ENCODE results near the gene ALPP.
"Not testable (repeated sequence)": the region's sequence is repeated elsewhere in the genome, so short reads cannot be mapped to it uniquely, and the experiment has no call there.

ALPP gene

DNA sequence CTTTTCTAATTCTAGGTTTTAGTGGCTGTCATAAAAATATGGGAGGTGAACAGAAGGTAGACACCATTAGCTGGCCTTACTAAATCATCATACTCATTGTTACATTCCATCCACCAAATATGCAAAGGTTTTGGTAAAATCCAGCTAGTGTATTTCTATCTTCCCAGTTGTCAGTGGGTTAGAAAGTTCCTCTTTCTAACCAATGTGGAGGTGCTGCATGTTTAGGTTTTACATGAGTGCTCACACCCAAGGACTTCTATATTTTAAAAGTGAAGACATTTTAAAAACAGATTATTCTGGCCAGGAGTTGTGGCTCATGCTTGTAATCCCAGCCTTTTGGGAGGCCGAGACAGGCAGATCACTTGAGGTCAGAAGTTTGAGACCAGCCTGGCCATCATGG, 5.9 kb downstream of the ALPP start:
- no peak overlapping the region for H3K27ac ChIP-seq (ENCODE audit: low read depth, low read length)
- no peaks in the 10 kb centered on the region for H3K4me1 ChIP-seq (ENCODE audit: control insufficient read depth in 1 of 2, insufficient read depth in 2 of 2, low read length in 2 of 2)
- no peaks in the 10 kb centered on the region for H3K9me3 ChIP-seq (ENCODE audit: control insufficient read depth in 1 of 2, low read length in 2 of 2)
- no peak overlapping the region for H3K9ac ChIP-seq (ENCODE audit: low read depth in 1 of 2, low read length in 2 of 2)
- peaks cover 33 to 40% of the 10 kb centered on the region in 2 donors for H3K27me3 ChIP-seq (ENCODE audit: control insufficient read depth in 1 of 2, insufficient read depth in 2 of 2, low read length in 2 of 2)
- no peaks in the 10 kb centered on the region for H3K36me3 ChIP-seq (ENCODE audit: control insufficient read depth in 1 of 2, insufficient read depth in 2 of 2, low read length in 2 of 2)
- no peak overlapping the region for H3K4me3 ChIP-seq (ENCODE audit: low read depth in 1 of 2, low read length in 2 of 2)

DNA sequence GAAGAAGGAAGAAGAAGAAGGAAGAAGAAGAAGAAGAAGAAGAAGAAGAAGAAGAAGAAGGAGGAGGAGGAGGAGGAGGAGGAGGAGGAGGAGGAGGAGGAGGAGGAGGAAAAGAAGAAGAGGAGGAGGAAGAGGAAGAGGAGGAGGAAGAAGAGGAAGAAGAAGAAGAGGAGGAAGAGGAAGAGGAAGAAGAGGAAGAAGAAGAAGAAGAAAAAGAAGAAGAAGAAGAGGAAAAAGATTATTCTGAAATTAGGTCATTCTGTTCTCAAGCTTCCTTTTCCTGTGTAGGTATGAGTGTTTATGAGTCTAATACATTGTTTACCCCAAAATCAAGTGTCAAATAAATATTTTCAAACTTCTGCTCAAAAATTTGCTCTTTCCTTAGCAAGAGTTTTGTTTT, 6.5 kb downstream of the ALPP start:
- H3K9ac ChIP-seq (ENCODE audit: low read depth in 1 of 2, low read length in 2 of 2); H3K36me3 ChIP-seq (ENCODE audit: control insufficient read depth in 1 of 2, insufficient read depth in 2 of 2, low read length in 2 of 2); H3K9me3 ChIP-seq (ENCODE audit: control insufficient read depth in 1 of 2, low read length in 2 of 2); H3K4me1 ChIP-seq (ENCODE audit: control insufficient read depth in 1 of 2, insufficient read depth in 2 of 2, low read length in 2 of 2); H3K4me3 ChIP-seq (ENCODE audit: low read depth in 1 of 2, low read length in 2 of 2); H3K27ac ChIP-seq (ENCODE audit: low read depth, low read length): not testable (repeated sequence)
- H3K27me3 ChIP-seq (ENCODE audit: control insufficient read depth in 1 of 2, insufficient read depth in 2 of 2, low read length in 2 of 2) = peaks cover 37 to 43% of the 10 kb centered on the region in 2 donors

DNA sequence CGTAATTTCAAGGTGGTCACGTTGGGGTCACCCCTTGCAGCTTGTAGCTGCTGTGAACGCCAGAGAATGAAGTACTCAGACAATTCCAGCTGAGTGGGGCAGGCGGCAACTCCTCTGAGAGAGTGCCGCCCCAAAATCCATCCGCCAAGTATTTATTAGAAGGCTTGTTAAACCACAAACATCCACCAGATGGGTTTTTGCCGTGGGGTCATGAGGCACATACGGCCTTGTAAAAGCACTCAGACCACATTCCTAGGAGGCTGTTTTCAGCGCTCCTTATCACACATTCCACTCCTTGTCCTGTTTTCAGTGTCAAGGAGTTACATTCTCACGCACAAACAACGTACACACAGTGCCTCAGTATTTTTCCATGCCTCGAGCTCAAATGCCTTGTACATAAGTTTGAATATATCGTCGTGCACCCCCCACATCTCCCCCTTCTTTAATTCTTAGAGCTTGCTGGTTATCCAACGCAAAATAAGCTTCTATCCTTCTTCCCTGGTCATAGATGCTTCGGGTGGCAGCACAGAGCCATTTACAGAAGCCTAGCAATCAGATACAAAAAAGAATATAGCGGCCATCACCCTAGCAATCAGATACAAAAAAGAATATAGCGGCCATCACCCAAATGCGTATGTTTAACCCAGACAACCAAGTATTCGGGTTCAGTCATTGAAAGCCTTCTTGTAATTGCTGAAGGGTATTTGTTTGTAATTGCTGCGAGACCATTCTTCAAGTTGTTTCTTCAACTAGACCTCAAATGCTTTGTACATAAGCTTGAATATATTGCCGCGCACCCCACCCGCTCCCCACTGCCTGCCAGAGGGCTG, 7.3 kb downstream of the ALPP start:
- H3K9me3 ChIP-seq (ENCODE audit: control insufficient read depth in 1 of 2, low read length in 2 of 2) = no peaks in the 10 kb centered on the region
- peaks cover 43 to 49% of the 10 kb centered on the region in 2 donors for H3K27me3 ChIP-seq (ENCODE audit: control insufficient read depth in 1 of 2, insufficient read depth in 2 of 2, low read length in 2 of 2)
- H3K27ac ChIP-seq (ENCODE audit: low read depth, low read length) = no peak overlapping the region
- no peaks in the 10 kb centered on the region for H3K4me1 ChIP-seq (ENCODE audit: control insufficient read depth in 1 of 2, insufficient read depth in 2 of 2, low read length in 2 of 2)
- H3K36me3 ChIP-seq (ENCODE audit: control insufficient read depth in 1 of 2, insufficient read depth in 2 of 2, low read length in 2 of 2) = no peaks in the 10 kb centered on the region
- no peak overlapping the region for H3K9ac ChIP-seq (ENCODE audit: low read depth in 1 of 2, low read length in 2 of 2)
- no peak overlapping the region for H3K4me3 ChIP-seq (ENCODE audit: low read depth in 1 of 2, low read length in 2 of 2)

DNA sequence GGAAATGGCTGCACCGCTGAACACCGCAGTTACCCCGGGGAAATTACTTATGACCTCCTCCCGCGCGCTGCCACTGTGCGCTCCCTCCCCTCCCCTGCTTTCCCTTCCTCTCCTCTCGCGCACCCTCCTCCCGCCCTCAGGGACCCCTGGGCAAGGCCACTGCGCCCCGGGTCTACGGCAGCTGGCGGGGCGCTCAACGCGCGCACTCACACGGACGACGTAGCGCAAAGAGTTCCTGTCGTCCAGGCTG, 7.9 kb downstream of the ALPP start:
- Histone ChIP-seq H3K9me3 (ENCODE audit: control insufficient read depth in 1 of 2, low read length in 2 of 2) (no peaks in the 10 kb centered on the region), H3K4me1 (ENCODE audit: control insufficient read depth in 1 of 2, insufficient read depth in 2 of 2, low read length in 2 of 2) (no peaks in the 10 kb centered on the region), H3K27ac (ENCODE audit: low read depth, low read length) (no peak overlapping the region), H3K4me3 (ENCODE audit: low read depth in 1 of 2, low read length in 2 of 2) (no peak overlapping the region), H3K27me3 (ENCODE audit: control insufficient read depth in 1 of 2, insufficient read depth in 2 of 2, low read length in 2 of 2) (peaks cover 43 to 52% of the 10 kb centered on the region in 2 donors), H3K36me3 (ENCODE audit: control insufficient read depth in 1 of 2, insufficient read depth in 2 of 2, low read length in 2 of 2) (no peaks in the 10 kb centered on the region), H3K9ac (ENCODE audit: low read depth in 1 of 2, low read length in 2 of 2) (no peak overlapping the region)

DNA sequence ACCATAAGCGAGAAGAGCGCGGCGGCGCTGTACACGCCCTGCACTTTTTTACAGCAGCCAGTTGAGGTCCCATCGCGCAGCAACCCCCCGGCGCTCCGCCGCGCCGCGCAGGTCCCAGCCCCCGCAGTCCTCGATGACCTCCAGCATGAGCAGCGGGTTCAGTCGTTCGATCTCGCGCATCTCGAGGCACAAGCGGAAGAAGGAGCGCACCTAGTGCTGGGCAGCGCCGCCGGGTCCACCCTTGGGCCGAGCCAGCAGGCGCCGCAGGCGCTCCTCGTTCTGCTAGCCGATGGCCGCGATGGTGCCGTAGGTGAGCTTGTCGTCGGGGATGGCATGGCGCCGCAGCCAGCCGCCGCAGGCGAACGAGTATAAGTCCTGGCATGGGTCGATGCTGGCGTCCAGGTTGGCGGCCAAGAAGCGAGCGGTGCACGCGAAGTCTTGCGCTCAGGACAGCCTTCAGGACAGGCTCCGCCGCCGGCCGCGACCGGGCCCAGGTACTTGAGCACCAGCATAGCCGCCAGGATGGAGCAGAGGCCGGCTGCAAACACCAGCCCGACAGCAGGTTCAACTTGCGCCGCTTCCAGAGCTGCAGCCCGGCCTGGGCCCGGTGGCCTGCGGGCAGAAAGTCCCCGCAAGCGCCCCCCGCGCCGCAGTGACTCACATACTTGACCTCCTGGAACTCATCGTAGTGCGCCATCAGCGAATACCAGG, 8.3 kb downstream of the ALPP start:
- Histone ChIP-seq H3K27ac (ENCODE audit: low read depth, low read length) (no peak overlapping the region), H3K4me3 (ENCODE audit: low read depth in 1 of 2, low read length in 2 of 2) (no peak overlapping the region), H3K9ac (ENCODE audit: low read depth in 1 of 2, low read length in 2 of 2) (no peak overlapping the region), H3K4me1 (ENCODE audit: control insufficient read depth in 1 of 2, insufficient read depth in 2 of 2, low read length in 2 of 2) (no peaks in the 10 kb centered on the region), H3K36me3 (ENCODE audit: control insufficient read depth in 1 of 2, insufficient read depth in 2 of 2, low read length in 2 of 2) (no peaks in the 10 kb centered on the region), H3K27me3 (ENCODE audit: control insufficient read depth in 1 of 2, insufficient read depth in 2 of 2, low read length in 2 of 2) (peaks cover 40 to 52% of the 10 kb centered on the region in 2 donors), H3K9me3 (ENCODE audit: control insufficient read depth in 1 of 2, low read length in 2 of 2) (no peaks in the 10 kb centered on the region)

DNA sequence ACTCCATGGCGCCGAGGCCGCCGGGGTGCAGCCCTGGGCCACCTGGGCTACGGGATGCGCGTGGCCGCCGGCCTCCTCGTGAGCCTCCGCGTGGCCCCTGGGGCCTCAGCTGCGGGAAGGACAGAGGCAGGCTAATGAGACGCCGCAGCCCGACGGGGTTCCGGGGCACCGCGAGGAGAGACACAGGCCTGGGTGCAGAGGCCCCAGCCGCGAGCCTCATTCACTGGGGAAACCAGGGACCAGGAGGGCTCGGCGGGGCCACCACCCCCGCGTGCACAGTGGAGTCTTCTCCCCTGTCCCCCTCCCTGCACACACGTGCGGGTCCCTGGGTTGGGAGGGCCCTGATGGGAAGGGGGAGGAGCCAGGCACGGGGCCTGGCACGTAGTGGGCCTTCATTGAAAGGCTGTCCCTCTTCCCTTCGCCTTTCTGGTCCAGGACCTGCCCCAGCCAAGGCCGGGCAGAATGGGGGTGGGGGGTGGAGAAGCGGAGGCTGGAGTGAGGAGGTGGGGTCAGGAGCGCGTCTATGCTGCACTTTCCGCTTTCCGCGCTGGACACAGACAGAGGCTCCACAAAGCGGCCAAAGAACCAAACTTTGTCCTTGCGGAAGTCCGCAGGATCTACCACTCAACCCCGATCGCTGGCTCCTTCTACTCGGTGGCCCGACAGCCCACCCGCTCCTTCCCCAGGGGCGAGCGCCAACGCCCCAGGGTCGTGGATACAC, 9.1 kb downstream of the ALPP start:
- H3K36me3 ChIP-seq (ENCODE audit: control insufficient read depth in 1 of 2, insufficient read depth in 2 of 2, low read length in 2 of 2) = no peaks in the 10 kb centered on the region
- H3K4me1 ChIP-seq (ENCODE audit: control insufficient read depth in 1 of 2, insufficient read depth in 2 of 2, low read length in 2 of 2) = no peaks in the 10 kb centered on the region
- H3K9ac ChIP-seq (ENCODE audit: low read depth in 1 of 2, low read length in 2 of 2) = no peak overlapping the region
- H3K4me3 ChIP-seq (ENCODE audit: low read depth in 1 of 2, low read length in 2 of 2) = no peak overlapping the region
- no peaks in the 10 kb centered on the region for H3K9me3 ChIP-seq (ENCODE audit: control insufficient read depth in 1 of 2, low read length in 2 of 2)
- peaks cover 34 to 48% of the 10 kb centered on the region in 2 donors for H3K27me3 ChIP-seq (ENCODE audit: control insufficient read depth in 1 of 2, insufficient read depth in 2 of 2, low read length in 2 of 2)
- no peak overlapping the region for H3K27ac ChIP-seq (ENCODE audit: low read depth, low read length)

DNA sequence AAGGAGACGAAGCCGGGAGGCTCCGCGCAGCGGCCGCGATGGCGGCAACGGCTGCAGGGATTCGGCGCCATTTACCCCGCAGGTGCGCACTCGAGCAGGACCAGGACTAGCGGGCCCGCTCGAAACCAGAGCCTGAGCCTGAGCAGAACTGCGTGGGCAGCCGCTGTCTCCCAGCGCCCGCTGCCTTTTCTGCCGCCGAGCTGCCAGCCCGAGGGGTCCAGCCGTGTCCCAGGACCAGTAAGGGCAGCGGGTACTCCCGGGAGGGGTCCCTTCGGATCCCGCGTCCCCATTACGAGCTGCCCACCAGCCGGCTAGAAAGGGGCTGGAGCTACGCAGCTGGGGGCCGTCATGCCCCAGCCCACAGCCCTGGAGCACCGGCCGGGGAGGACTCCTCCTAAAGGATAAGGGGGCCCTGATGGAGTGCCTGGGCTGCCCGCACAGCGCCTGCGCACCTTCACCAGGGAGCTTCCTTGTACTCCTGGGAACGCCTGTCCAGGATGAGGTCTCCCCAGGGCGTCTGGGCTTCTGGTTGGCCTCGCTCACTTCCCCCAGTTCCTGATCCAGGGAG, 9.9 kb downstream of the ALPP start:
- H3K4me3 ChIP-seq (ENCODE audit: low read depth in 1 of 2, low read length in 2 of 2) = no peak overlapping the region
- H3K27me3 ChIP-seq (ENCODE audit: control insufficient read depth in 1 of 2, insufficient read depth in 2 of 2, low read length in 2 of 2) = peaks cover 34 to 48% of the 10 kb centered on the region in 2 donors
- H3K4me1 ChIP-seq (ENCODE audit: control insufficient read depth in 1 of 2, insufficient read depth in 2 of 2, low read length in 2 of 2) = no peaks in the 10 kb centered on the region
- H3K9ac ChIP-seq (ENCODE audit: low read depth in 1 of 2, low read length in 2 of 2) = no peak overlapping the region
- no peaks in the 10 kb centered on the region for H3K36me3 ChIP-seq (ENCODE audit: control insufficient read depth in 1 of 2, insufficient read depth in 2 of 2, low read length in 2 of 2)
- H3K9me3 ChIP-seq (ENCODE audit: control insufficient read depth in 1 of 2, low read length in 2 of 2) = no peaks in the 10 kb centered on the region
- no peak overlapping the region for H3K27ac ChIP-seq (ENCODE audit: low read depth, low read length)

DNA sequence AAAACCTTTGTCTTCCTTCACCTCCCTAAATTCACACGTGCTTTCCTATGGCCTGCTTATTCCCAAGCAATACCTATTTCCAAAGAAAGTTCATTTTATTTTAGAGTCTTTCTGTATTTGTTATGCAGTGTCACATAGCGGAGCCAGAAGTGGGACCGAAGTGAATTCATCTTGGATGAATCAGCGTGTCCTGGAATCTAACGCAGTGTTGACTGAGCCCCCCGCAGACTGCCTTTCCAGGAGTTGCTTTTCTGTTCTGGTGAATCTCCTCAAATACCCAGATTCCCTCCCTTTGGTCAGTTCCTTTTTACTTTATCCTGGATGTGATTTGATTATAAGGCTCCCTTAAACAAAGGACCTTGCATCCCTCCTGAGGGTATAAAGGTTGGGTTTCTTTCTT, 10.8 kb downstream of the ALPP start:
- H3K4me3 ChIP-seq (ENCODE audit: low read depth in 1 of 2, low read length in 2 of 2) = no peak overlapping the region
- no peaks in the 10 kb centered on the region for H3K9me3 ChIP-seq (ENCODE audit: control insufficient read depth in 1 of 2, low read length in 2 of 2)
- H3K9ac ChIP-seq (ENCODE audit: low read depth in 1 of 2, low read length in 2 of 2) = no peak overlapping the region
- no peak overlapping the region for H3K27ac ChIP-seq (ENCODE audit: low read depth, low read length)
- no peaks in the 10 kb centered on the region for H3K36me3 ChIP-seq (ENCODE audit: control insufficient read depth in 1 of 2, insufficient read depth in 2 of 2, low read length in 2 of 2)
- H3K27me3 ChIP-seq (ENCODE audit: control insufficient read depth in 1 of 2, insufficient read depth in 2 of 2, low read length in 2 of 2) = peaks cover 34 to 48% of the 10 kb centered on the region in 2 donors
- H3K4me1 ChIP-seq (ENCODE audit: control insufficient read depth in 1 of 2, insufficient read depth in 2 of 2, low read length in 2 of 2) = no peaks in the 10 kb centered on the region

DNA sequence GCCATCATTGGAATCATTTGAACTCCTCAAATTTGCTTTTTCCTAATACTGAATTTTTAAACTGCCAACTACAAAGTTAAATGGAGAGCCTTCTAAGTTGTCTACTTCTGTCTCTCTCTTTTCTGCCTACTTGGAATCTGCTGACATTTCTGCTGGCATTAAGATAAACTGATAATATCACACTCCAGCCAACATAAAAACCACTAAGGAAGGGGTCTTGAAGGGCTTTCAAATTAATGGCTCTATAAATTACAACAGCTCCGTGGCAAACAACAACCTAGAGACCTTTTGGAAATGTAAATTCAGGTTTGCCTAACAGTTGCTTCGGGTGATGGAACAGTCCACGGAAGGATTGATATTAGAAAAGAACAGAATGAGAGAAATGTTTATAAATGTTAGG, 12.1 kb downstream of the ALPP start:
- no peaks in the 10 kb centered on the region for H3K36me3 ChIP-seq (ENCODE audit: control insufficient read depth in 1 of 2, insufficient read depth in 2 of 2, low read length in 2 of 2)
- no peaks in the 10 kb centered on the region for H3K9me3 ChIP-seq (ENCODE audit: control insufficient read depth in 1 of 2, low read length in 2 of 2)
- H3K4me3 ChIP-seq (ENCODE audit: low read depth in 1 of 2, low read length in 2 of 2) = no peak overlapping the region
- H3K27ac ChIP-seq (ENCODE audit: low read depth, low read length) = no peak overlapping the region
- H3K27me3 ChIP-seq (ENCODE audit: control insufficient read depth in 1 of 2, insufficient read depth in 2 of 2, low read length in 2 of 2) = peaks cover 28 to 45% of the 10 kb centered on the region in 2 donors
- no peak overlapping the region for H3K9ac ChIP-seq (ENCODE audit: low read depth in 1 of 2, low read length in 2 of 2)
- no peaks in the 10 kb centered on the region for H3K4me1 ChIP-seq (ENCODE audit: control insufficient read depth in 1 of 2, insufficient read depth in 2 of 2, low read length in 2 of 2)

DNA sequence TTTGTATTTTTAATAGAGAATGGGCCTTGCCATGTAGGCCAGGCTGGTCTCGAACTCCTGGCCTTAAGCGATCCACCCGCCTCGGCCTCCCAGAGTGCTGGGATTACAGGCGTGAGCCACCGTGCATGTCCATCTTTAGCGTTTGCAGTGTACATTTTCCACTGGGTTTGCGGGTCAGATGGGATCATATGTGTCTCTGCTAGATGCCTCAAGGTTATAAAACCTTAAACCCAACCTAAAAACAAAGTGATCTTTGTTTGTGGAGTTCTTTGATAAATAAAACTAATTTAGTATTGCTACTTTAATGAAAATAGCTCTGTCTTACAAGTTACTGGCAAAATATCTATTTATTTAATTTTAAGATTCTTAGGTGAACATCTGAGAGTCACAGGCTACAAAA, 15.0 kb downstream of the ALPP start:
- Histone ChIP-seq H3K4me1 (ENCODE audit: control insufficient read depth in 1 of 2, insufficient read depth in 2 of 2, low read length in 2 of 2) (no peaks in the 10 kb centered on the region), H3K36me3 (ENCODE audit: control insufficient read depth in 1 of 2, insufficient read depth in 2 of 2, low read length in 2 of 2) (no peaks in the 10 kb centered on the region), H3K4me3 (ENCODE audit: low read depth in 1 of 2, low read length in 2 of 2) (no peak overlapping the region), H3K9me3 (ENCODE audit: control insufficient read depth in 1 of 2, low read length in 2 of 2) (no peaks in the 10 kb centered on the region), H3K27me3 (ENCODE audit: control insufficient read depth in 1 of 2, insufficient read depth in 2 of 2, low read length in 2 of 2) (peaks cover 10 to 19% of the 10 kb centered on the region in 2 donors), H3K9ac (ENCODE audit: low read depth in 1 of 2, low read length in 2 of 2) (no peak overlapping the region), H3K27ac (ENCODE audit: low read depth, low read length) (no peak overlapping the region)

All from duodenal mucosa (tissue), 2 donors.